Gastrocnemius medialis (tissue), 4 donors: ENCODE measurements around the gene MOB3B. TPM values are rescaled to one million over a fixed set of nuclear protein-coding genes. Genes with fewer than 3 reads are reported as not detected.

Source experiments
- ATAC-seq, 2 donors: fragments of 150-250 bp; one replicate each; pipeline ENCODE4 v1.9.1; 2016
- DNase-seq, 2 donors: peaks; one replicate each; pipeline ENCODE4 v3.0.0-alpha.2; 2019
- H3K27ac ChIP-seq, 4 donors: fragments of 200-600 bp; sonication (generic); 1 replicate in 1 of 4; 2 replicates in 3 of 4; pipeline ENCODE4 v1.5.1; 2016 to 2018; ENCODE audit warnings: mild to moderate bottlenecking in 2 of 4, moderate library complexity in 1 of 4
- H3K27me3 ChIP-seq, 3 donors: fragments of 200-600 bp; sonication (generic) in 2 of 3; 1 replicate in 1 of 3; 2 replicates in 2 of 3; pipeline versions ENCODE4 v1.5.1 to v1.6.0; 2016 to 2019; ENCODE audit warnings: mild to moderate bottlenecking in 1 of 3, moderate library complexity in 1 of 3
- H3K36me3 ChIP-seq, 2 donors: fragments of 200-600 bp; sonication (generic) in 1 of 2; one replicate each; pipeline ENCODE4 v1.5.1; 2017 to 2018
- H3K4me1 ChIP-seq, 2 donors: fragments of 200-600 bp; sonication (generic) in 1 of 2; one replicate each; pipeline ENCODE4 v1.5.1; 2016 to 2017; ENCODE audit warnings: mild to moderate bottlenecking in 2 of 2
- H3K4me3 ChIP-seq, 4 donors: fragments of 200-600 bp; sonication (generic) in 3 of 4; 1 replicate in 1 of 4; 2 replicates in 3 of 4; pipeline ENCODE4 v1.5.1; 2016 to 2019; ENCODE audit warnings: mild to moderate bottlenecking in 2 of 4
- H3K9me3 ChIP-seq, 3 donors: fragments of 200-600 bp; sonication (generic) in 2 of 3; 1 replicate in 1 of 3; 2 replicates in 2 of 3; pipeline ENCODE4 v1.5.1; 2016 to 2019
- POLR2A ChIP-seq, 2 donors: fragments of 450-650 bp; IDR thresholded peaks; one replicate each; pipeline ENCODE4 v1.6.1; 2017; ENCODE audit warnings: antibody characterized with exemption in 2 of 2, mild to moderate bottlenecking in 2 of 2, moderate library complexity in 2 of 2
- in situ Hi-C, 4 donors: fragments of 200-750 bp; cut with MboI; loops; one replicate each; pipeline versions ENCODE4 v1.15.0 to v1.8.0; 2017; ENCODE audit warnings: low sequenced_read_pairs in 4 of 4
- intact Hi-C: fragments of 100-400 bp; cut with DNase I; formaldehyde crosslinking; loops from one replicate; pipeline ENCODE4 v1.15.1; 2023; ENCODE audit warnings: low total_unique reads
- total RNA-seq, 4 donors: library from RNA; depleted of rRNA; stranded (reverse); fragments of >200 nt; gene quantifications; one replicate each; pipeline versions ENCODE4 v1.1.0 to v1.2.3, GENCODE V29; 2016
- TF ChIP-seq, protein P1 (sequence below), 5 experiments: fragments of 450-650 bp in 3 of 5; fragments of 200-600 bp in 2 of 5; sonication (generic) in 2 of 5; IDR thresholded peaks in 4 of 5; conservative IDR thresholded peaks in 1 of 5; 1 replicate in 4 of 5; 2 replicates in 1 of 5; pipeline ENCODE4 v1.5.1; 2016 to 2019; ENCODE audit warnings: antibody characterized with exemption in 5 of 5, mild to moderate bottlenecking in 3 of 5, moderate library complexity in 3 of 5

Gene MOB3B
- total RNA-seq, 4 donors from 2014 or later = 3.4 to 16.3 (median 12.7) TPM

- H3K4me1 ChIP-seq = peaks cover 6 to 10% of the 10 kb centered on the region in 2 donors
- TF ChIP-seq, protein P1, sequence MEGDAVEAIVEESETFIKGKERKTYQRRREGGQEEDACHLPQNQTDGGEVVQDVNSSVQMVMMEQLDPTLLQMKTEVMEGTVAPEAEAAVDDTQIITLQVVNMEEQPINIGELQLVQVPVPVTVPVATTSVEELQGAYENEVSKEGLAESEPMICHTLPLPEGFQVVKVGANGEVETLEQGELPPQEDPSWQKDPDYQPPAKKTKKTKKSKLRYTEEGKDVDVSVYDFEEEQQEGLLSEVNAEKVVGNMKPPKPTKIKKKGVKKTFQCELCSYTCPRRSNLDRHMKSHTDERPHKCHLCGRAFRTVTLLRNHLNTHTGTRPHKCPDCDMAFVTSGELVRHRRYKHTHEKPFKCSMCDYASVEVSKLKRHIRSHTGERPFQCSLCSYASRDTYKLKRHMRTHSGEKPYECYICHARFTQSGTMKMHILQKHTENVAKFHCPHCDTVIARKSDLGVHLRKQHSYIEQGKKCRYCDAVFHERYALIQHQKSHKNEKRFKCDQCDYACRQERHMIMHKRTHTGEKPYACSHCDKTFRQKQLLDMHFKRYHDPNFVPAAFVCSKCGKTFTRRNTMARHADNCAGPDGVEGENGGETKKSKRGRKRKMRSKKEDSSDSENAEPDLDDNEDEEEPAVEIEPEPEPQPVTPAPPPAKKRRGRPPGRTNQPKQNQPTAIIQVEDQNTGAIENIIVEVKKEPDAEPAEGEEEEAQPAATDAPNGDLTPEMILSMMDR (IDR thresholded peaks at IDR 0.05 in 4 of 5, conservative IDR thresholded peaks at IDR 0.05 in 1 of 5) = no peak
- no peak for TF ChIP-seq POLR2A (IDR thresholded peaks at IDR 0.05)
- no peak overlapping the region for H3K4me3 ChIP-seq
- ATAC-seq = no peak
- no peak for DNase-seq
- H3K36me3 ChIP-seq = no peaks in the 10 kb centered on the region
- intact Hi-C loops = no loop called here
- H3K27me3 ChIP-seq = no peaks in the 10 kb centered on the region
- in situ Hi-C loops = loop anchor here in 1 of 4 donors (10.0 kb wide), 1 partner anchor 60 kb away; no protein-coding TSS in a partner anchor
- H3K9me3 ChIP-seq = no peaks in the 10 kb centered on the region
- no peak overlapping the region for H3K27ac ChIP-seq
Measured at GRCh38 chr9:27394826-27395201, 134.8 kb downstream of the MOB3B start.

- Histone ChIP-seq H3K4me3 (no peak overlapping the region), H3K27ac (no peak overlapping the region), H3K9me3 (no peaks in the 10 kb centered on the region), H3K27me3 (no peaks in the 10 kb centered on the region), H3K4me1 (peaks cover 6 to 10% of the 10 kb centered on the region in 2 donors), H3K36me3 (no peaks in the 10 kb centered on the region)
- in situ Hi-C loops = loop anchor here in 1 of 4 donors (10.0 kb wide), 1 partner anchor 59 kb away; no protein-coding TSS in a partner anchor
- DNase-seq (no peak), ATAC-seq (no peak)
- TF ChIP-seq, protein P1 (IDR thresholded peaks at IDR 0.05 in 4 of 5, conservative IDR thresholded peaks at IDR 0.05 in 1 of 5) = no peak
- TF ChIP-seq POLR2A (IDR thresholded peaks at IDR 0.05) = no peak
- intact Hi-C loops = no loop called here
Measured at GRCh38 chr9:27394154-27394825, 135.3 kb downstream of the MOB3B start.

- TF ChIP-seq POLR2A (IDR thresholded peaks at IDR 0.05) = no peak
- TF ChIP-seq, protein P1 (IDR thresholded peaks at IDR 0.05 in 4 of 5, conservative IDR thresholded peaks at IDR 0.05 in 1 of 5) = no peak
- H3K9me3 ChIP-seq = no peaks in the 10 kb centered on the region
- no peaks in the 10 kb centered on the region for H3K36me3 ChIP-seq
- in situ Hi-C loops (loop anchor here in 1 of 4 donors (10.0 kb wide), 1 partner anchor 58 kb away; no protein-coding TSS in a partner anchor), intact Hi-C loops (no loop called here)
- no peak overlapping the region for H3K27ac ChIP-seq
- H3K4me1 ChIP-seq = peaks cover 6 to 10% of the 10 kb centered on the region in 2 donors
- DNase-seq (no peak), ATAC-seq (no peak)
- H3K4me3 ChIP-seq = no peak overlapping the region
- H3K27me3 ChIP-seq = no peaks in the 10 kb centered on the region
Measured at GRCh38 chr9:27393054-27393846, 136.4 kb downstream of the MOB3B start.

GRCh38 chr9:27392451-27392850, 137.2 kb downstream of the MOB3B start:
- no peaks in the 10 kb centered on the region for H3K27me3 ChIP-seq
- intact Hi-C loops (no loop called here), in situ Hi-C loops (loop anchor here in 1 of 4 donors (10.0 kb wide), 1 partner anchor 58 kb away; no protein-coding TSS in a partner anchor)
- DNase-seq (no peak), ATAC-seq (no peak)
- peaks cover 6 to 10% of the 10 kb centered on the region in 2 donors for H3K4me1 ChIP-seq
- no peaks in the 10 kb centered on the region for H3K36me3 ChIP-seq
- no peak for TF ChIP-seq POLR2A (IDR thresholded peaks at IDR 0.05)
- TF ChIP-seq, protein P1 (IDR thresholded peaks at IDR 0.05 in 4 of 5, conservative IDR thresholded peaks at IDR 0.05 in 1 of 5) = no peak
- no peak overlapping the region for H3K4me3 ChIP-seq
- H3K9me3 ChIP-seq = no peaks in the 10 kb centered on the region
- H3K27ac ChIP-seq = no peak overlapping the region
